HFF-Myc (cell line): Measurements from ENCODE around the gene TNC.

Experiments used
- DNase-seq: peaks from one replicate; pipeline ENCODE4 v3.0.0-alpha.2; 2011; ENCODE audit warnings: low read depth; ENCODE audit errors: extremely low read depth
- H3K4me3 ChIP-seq: replicated peaks from 2 replicates; pipeline ENCODE4 v1.5.1; 2011; ENCODE audit warnings: low read depth, mild to moderate bottlenecking, control low read depth, low read length
- TF ChIP-seq, protein P1 (sequence below): IDR thresholded peaks from 2 replicates; pipeline ENCODE4 v1.5.1; 2012; ENCODE audit warnings: mild to moderate bottlenecking, low read depth, low read length, control low read depth; ENCODE audit errors: missing control alignments

Gene TNC

DNA sequence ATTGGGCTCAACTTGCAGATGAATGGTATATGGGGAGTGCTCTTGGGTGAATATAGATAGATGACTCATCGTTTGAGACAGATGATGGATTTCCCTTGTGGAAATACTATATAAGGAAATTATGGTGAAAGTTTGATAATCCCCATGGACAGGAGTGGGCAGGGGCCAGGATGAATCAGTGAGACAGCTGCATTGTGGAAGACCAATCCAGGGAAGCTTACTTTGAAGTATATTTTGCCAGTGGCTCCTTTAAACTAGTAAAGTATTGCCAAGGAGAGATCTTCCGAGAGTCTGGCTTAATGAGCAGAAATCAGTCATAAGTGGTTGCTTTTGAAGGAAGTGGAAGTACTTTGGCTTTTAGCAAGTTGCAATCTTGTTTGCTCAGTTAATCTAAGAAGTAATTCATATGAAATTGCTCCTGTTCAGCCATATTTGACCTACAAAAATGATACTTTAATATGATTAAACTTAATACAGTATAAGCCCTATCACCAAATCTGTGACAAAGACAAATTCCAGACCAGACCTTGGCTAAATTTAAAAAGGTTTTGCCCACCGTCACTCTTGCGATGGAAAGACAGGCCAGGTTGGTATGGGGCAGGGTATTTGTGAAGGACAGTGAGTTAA, 9.3 kb upstream of the TNC start:
- DNase-seq = peak; percentile 43
- no peak overlapping the region for H3K4me3 ChIP-seq
- TF ChIP-seq, protein P1, sequence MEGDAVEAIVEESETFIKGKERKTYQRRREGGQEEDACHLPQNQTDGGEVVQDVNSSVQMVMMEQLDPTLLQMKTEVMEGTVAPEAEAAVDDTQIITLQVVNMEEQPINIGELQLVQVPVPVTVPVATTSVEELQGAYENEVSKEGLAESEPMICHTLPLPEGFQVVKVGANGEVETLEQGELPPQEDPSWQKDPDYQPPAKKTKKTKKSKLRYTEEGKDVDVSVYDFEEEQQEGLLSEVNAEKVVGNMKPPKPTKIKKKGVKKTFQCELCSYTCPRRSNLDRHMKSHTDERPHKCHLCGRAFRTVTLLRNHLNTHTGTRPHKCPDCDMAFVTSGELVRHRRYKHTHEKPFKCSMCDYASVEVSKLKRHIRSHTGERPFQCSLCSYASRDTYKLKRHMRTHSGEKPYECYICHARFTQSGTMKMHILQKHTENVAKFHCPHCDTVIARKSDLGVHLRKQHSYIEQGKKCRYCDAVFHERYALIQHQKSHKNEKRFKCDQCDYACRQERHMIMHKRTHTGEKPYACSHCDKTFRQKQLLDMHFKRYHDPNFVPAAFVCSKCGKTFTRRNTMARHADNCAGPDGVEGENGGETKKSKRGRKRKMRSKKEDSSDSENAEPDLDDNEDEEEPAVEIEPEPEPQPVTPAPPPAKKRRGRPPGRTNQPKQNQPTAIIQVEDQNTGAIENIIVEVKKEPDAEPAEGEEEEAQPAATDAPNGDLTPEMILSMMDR = no peak

DNA sequence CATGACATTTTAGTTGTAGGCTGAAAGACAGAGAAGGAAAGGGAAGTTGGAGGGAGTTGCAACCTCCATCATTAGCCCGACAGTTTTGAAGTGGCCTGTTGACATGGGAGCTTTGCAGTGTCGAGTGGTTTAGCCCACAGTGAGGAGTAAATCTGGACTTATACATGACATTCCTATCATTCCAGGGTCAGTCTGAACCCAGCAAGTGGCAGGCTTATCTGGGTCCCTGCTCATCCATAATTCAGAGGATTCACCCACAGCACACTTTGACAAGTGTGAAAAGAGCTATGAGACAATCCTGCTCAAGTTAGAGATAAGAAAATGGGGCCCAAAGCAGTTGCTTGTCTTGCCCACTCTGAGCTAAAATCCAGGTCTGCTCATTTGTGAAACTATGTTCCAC, 8.4 kb upstream of the TNC start:
- TF ChIP-seq, protein P1 = no peak
- DNase-seq = no peak
- H3K4me3 ChIP-seq = no peak overlapping the region

DNA sequence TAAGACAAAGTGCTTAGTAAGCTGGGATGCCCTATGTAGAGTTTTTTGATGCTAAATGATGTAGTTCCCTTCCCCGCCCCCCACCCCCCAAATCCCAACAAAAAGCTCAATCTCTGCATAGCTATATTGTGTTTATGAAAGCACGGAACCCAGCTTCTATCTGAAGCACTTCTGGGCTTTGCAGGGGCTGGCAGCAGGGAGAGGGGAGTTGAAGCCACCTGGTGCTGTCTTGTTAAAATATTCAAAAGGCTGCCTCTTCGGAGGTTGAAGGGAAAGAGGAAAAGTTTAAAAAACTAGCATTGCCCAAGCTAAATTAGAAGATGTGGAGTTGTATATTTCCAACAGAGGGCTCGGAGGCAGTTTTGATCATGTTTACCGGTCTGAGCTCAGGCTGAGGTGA, 5.0 kb upstream of the TNC start:
- no peak overlapping the region for H3K4me3 ChIP-seq
- DNase-seq = no peak
- TF ChIP-seq, protein P1 = no peak

DNA sequence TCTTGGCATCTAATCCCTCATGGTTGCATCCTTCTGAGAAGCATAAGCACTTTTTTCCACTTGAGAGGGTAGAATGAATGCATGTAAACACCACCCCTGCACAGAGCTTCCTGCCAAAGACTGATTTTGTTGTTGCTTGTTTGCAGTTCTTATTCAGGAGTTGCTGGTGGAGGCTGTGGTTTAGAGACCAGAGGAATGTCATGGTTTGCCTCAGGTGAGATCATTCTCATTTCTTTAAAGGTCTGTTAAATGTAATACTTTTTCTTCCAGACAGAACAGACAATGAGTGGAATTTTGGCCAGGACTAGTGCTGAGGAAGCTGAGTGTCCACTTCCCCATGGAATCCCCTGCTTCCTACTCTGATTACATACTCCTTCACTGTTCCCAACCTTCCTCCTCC, 3.2 kb upstream of the TNC start:
- no peak for DNase-seq
- TF ChIP-seq, protein P1 = no peak
- no peak overlapping the region for H3K4me3 ChIP-seq

DNA sequence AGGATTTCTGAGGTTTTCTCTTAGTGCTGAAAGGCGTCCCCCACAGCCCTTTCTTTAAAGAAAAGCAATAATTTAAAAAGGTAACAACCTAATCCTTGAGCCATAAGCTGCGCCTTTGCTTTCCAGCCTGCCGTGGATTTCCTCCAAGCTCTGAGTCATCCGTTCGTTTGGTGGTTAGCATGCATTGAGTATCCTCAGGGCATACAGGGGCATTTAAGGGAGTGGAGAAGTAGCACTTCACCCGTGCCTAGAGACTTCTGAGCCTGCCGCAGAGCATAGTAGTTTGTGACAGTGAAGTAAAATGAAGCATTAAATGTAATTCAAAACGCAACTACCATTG, 892 bp upstream of the TNC start:
- TF ChIP-seq, protein P1 = no peak
- H3K4me3 ChIP-seq = peak overlapping the region; percentile 55
- peak; percentile 95 for DNase-seq

DNA sequence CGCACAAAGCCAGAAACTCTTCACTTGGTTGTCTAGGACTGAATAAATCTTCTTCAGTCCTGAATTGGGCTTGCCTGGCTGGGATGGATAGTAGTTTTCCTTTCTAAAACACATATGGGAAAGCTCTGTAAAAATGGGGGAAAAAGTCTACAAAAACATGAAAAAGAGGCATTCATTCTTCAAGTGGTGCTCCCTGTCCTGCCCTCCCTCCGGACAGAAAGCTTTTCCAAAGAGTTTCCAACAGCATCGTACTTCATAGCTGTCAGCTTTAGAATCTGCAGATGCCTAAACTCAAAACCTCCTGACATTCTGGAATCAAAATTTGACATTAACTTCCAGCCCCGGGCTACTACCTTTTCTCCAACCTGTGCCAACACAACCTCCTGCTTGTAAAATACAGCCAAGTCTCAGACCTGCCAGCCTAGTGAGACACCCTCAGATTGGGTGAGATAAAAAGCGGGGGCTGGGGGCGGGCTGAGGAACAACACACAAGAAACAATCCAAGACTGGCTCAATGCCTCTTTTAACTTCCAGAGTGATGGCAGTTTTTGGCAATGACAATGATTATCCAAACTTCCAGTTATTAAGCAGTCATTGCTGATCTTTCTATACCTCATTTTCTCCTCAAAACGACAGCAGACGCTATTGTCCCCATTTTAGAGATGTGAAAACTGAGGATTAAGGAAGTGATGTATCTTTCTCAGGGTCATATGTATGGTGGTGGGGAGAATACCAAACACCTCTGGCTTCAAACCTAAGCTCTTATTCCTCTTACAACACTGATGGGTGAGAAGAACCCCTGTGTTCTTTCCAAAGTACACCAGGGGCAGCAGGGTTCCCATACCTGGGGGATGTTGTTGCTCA, 1.3 kb downstream of the TNC start:
- DNase-seq = no peak
- H3K4me3 ChIP-seq = peak overlapping the region; percentile 55
- TF ChIP-seq, protein P1 = no peak
